HepG2 (cell line): ENCODE data around the gene NDUFB3. TPM values are rescaled to one million over a fixed set of nuclear protein-coding genes. Genes with fewer than 3 reads are reported as not detected.

ENCODE experiments used
- FIP1L1 ChIP-seq: fragments of 200-400 bp; formaldehyde crosslinking; IDR thresholded peaks from 2 replicates; pipeline ENCODE4 v1.6.1; 2018; ENCODE audit warnings: low read depth, mild to moderate bottlenecking, low read length, moderate library complexity, borderline replicate concordance; ENCODE audit not compliant: insufficient read depth
- FOSL1 ChIP-seq: sonication (generic); formaldehyde crosslinking; IDR thresholded peaks from 2 replicates; pipeline ENCODE4 v1.9.0; 2021; ENCODE audit warnings: missing genetic modification reagents, borderline replicate concordance
- HNRNPUL1 ChIP-seq: fragments of 200-400 bp; formaldehyde crosslinking; IDR thresholded peaks from 2 replicates; pipeline ENCODE4 v1.6.1; 2017; ENCODE audit warnings: low read depth, mild to moderate bottlenecking, low read length, moderate library complexity
- SMARCC2 ChIP-seq: fragments of 450-650 bp; IDR thresholded peaks from 2 replicates; pipeline ENCODE4 v1.6.1; 2017; ENCODE audit warnings: antibody characterized with exemption, mild to moderate bottlenecking
- SNRNP70 ChIP-seq: fragments of 200-400 bp; formaldehyde crosslinking; IDR thresholded peaks from 2 replicates; pipeline ENCODE4 v1.6.1; 2017; ENCODE audit warnings: mild to moderate bottlenecking, low read depth, low read length, moderate library complexity
- SOX6 ChIP-seq, 2 experiments: fragments of 450-650 bp in 1 of 2; sonication (generic) in 1 of 2; formaldehyde crosslinking in 1 of 2; IDR thresholded peaks; 2 replicates each; pipeline versions ENCODE4 v1.4.0 to v1.6.1; 2017 to 2020; ENCODE audit warnings: antibody characterized with exemption in 1 of 2, mild to moderate bottlenecking in 1 of 2, missing genetic modification reagents in 1 of 2
- SP2 ChIP-seq: sonication (generic); formaldehyde crosslinking; IDR thresholded peaks from 2 replicates; pipeline ENCODE4 v1.5.1; 2020; ENCODE audit warnings: mild to moderate bottlenecking, missing genetic modification reagents
- TBP ChIP-seq: sonication (generic); formaldehyde crosslinking; IDR thresholded peaks from 2 replicates; pipeline ENCODE4 v1.5.0; 2020; ENCODE audit warnings: missing genetic modification reagents
- ZNF446 ChIP-seq: sonication (generic); formaldehyde crosslinking; IDR thresholded peaks from 2 replicates; pipeline ENCODE4 v1.5.0; 2020; ENCODE audit warnings: mild to moderate bottlenecking, missing genetic modification reagents
- ZNF564 ChIP-seq: sonication (generic); formaldehyde crosslinking; IDR thresholded peaks from 2 replicates; pipeline ENCODE4 v1.8.1; 2023; ENCODE audit warnings: mild to moderate bottlenecking, missing genetic modification reagents
- ZNF777 ChIP-seq: sonication (generic); formaldehyde crosslinking; IDR thresholded peaks from 2 replicates; pipeline ENCODE4 v1.4.0; 2020; ENCODE audit warnings: missing genetic modification reagents
- polyA plus RNA-seq, 8 experiments: library from polyadenylated mRNA; depleted of rRNA in 3 of 8; stranded (reverse) in 7 of 8; unstranded in 1 of 8; fragments of >200 nt; fragmentation: Illumina TruSeq in 4 of 8; extraction: Trizol in 4 of 8; gene quantifications; 2 replicates each; pipeline versions ENCODE4 v1.2.1 to v1.2.3, GENCODE V29; 2011 to 2016; ENCODE audit warnings: low read depth in 4 of 8, missing spikeins in 1 of 8, mixed read lengths in 1 of 8; ENCODE audit not compliant: insufficient read depth in 1 of 8
- total RNA-seq, 5 experiments: library from RNA; depleted of rRNA; stranded (reverse); fragments of >200 nt; fragmentation: Illumina TruSeq; extraction: Trizol; gene quantifications; 2 replicates each; pipeline ENCODE4 v1.2.3, GENCODE V29; 2016; ENCODE audit warnings: low read depth in 1 of 5
- TF ChIP-seq, protein P1 (sequence below): sonication (generic); formaldehyde crosslinking; IDR thresholded peaks from 2 replicates; pipeline ENCODE4 v1.5.0; 2020; ENCODE audit warnings: mild to moderate bottlenecking, missing genetic modification reagents, borderline replicate concordance
- TF ChIP-seq, protein P2 (sequence below): sonication (generic); formaldehyde crosslinking; IDR thresholded peaks from 2 replicates; pipeline ENCODE4 v1.4.0; 2020; ENCODE audit warnings: missing genetic modification reagents, borderline replicate concordance
- TF ChIP-seq, protein P3 (sequence below): IDR thresholded peaks from 2 replicates; pipeline ENCODE4 v1.6.1; 2016

The NDUFB3 gene
- total and polyA plus RNA-seq, 2 of the 13 experiments (the other 11 are each of a cell fraction or from before 2014, with no cell fraction given) = 50.7 to 159 TPM

DNA sequence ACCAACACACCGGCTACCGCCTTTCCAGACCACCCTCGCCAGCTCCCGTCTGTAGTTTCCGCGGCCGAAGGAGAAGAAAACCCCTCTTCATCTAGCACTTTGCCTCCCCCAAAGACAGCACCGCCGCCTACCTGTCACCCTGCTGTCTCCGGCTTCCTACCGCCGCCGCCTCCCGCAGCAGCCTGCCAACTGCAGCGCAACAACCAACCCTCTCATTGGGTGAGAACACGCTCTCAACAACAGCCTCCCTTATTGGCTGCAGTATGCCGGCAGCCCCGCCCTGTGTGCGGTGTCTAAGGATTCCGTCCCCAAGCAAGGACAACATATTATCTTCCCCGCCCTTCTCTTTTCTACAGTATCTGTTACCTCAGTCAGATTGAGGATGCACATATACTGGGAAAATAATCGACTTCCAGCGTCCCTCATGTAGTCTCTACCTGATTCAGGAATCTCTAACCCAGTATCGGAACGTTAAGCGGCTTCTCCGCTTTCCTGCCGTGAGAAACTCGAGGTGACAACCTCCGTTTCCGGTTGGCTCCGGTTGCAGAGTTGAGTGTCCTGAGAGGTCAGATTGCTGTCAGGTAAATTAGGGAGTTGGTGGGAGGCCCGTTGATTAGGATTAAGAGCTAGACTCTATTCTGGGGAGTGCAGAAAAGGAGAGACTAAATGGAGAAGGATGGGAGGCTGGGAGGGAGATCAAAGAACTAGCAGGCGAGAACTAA is at the start of gene NDUFB3, which contains the start of gene HYCC2 (continued):
- TF ChIP-seq, protein P1, sequence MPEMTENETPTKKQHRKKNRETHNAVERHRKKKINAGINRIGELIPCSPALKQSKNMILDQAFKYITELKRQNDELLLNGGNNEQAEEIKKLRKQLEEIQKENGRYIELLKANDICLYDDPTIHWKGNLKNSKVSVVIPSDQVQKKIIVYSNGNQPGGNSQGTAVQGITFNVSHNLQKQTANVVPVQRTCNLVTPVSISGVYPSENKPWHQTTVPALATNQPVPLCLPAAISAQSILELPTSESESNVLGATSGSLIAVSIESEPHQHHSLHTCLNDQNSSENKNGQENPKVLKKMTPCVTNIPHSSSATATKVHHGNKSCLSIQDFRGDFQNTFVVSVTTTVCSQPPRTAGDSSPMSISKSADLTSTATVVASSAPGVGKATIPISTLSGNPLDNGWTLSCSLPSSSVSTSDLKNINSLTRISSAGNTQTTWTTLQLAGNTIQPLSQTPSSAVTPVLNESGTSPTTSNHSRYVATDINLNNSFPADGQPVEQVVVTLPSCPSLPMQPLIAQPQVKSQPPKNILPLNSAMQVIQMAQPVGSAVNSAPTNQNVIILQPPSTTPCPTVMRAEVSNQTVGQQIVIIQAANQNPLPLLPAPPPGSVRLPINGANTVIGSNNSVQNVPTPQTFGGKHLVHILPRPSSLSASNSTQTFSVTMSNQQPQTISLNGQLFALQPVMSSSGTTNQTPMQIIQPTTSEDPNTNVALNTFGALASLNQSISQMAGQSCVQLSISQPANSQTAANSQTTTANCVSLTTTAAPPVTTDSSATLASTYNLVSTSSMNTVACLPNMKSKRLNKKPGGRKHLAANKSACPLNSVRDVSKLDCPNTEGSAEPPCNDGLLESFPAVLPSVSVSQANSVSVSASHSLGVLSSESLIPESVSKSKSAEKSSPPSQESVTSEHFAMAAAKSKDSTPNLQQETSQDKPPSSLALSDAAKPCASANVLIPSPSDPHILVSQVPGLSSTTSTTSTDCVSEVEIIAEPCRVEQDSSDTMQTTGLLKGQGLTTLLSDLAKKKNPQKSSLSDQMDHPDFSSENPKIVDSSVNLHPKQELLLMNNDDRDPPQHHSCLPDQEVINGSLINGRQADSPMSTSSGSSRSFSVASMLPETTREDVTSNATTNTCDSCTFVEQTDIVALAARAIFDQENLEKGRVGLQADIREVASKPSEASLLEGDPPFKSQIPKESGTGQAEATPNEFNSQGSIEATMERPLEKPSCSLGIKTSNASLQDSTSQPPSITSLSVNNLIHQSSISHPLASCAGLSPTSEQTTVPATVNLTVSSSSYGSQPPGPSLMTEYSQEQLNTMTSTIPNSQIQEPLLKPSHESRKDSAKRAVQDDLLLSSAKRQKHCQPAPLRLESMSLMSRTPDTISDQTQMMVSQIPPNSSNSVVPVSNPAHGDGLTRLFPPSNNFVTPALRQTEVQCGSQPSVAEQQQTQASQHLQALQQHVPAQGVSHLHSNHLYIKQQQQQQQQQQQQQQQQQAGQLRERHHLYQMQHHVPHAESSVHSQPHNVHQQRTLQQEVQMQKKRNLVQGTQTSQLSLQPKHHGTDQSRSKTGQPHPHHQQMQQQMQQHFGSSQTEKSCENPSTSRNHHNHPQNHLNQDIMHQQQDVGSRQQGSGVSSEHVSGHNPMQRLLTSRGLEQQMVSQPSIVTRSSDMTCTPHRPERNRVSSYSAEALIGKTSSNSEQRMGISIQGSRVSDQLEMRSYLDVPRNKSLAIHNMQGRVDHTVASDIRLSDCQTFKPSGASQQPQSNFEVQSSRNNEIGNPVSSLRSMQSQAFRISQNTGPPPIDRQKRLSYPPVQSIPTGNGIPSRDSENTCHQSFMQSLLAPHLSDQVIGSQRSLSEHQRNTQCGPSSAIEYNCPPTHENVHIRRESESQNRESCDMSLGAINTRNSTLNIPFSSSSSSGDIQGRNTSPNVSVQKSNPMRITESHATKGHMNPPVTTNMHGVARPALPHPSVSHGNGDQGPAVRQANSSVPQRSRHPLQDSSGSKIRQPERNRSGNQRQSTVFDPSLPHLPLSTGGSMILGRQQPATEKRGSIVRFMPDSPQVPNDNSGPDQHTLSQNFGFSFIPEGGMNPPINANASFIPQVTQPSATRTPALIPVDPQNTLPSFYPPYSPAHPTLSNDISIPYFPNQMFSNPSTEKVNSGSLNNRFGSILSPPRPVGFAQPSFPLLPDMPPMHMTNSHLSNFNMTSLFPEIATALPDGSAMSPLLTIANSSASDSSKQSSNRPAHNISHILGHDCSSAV (CRISPR knock-in tag) = 0 out of 2 replicates have a peak, but pooled peaks have one; percentile 4
- TF ChIP-seq SOX6 (IDR thresholded peaks at IDR 0.05) = no peak
- TF ChIP-seq SOX6 (CRISPR knock-in tag; IDR thresholded peaks at IDR 0.05) = peak; percentile 83; the same call in 1 of the 2 replicates
- no peak for TF ChIP-seq FOSL1
- TF ChIP-seq, protein P2, sequence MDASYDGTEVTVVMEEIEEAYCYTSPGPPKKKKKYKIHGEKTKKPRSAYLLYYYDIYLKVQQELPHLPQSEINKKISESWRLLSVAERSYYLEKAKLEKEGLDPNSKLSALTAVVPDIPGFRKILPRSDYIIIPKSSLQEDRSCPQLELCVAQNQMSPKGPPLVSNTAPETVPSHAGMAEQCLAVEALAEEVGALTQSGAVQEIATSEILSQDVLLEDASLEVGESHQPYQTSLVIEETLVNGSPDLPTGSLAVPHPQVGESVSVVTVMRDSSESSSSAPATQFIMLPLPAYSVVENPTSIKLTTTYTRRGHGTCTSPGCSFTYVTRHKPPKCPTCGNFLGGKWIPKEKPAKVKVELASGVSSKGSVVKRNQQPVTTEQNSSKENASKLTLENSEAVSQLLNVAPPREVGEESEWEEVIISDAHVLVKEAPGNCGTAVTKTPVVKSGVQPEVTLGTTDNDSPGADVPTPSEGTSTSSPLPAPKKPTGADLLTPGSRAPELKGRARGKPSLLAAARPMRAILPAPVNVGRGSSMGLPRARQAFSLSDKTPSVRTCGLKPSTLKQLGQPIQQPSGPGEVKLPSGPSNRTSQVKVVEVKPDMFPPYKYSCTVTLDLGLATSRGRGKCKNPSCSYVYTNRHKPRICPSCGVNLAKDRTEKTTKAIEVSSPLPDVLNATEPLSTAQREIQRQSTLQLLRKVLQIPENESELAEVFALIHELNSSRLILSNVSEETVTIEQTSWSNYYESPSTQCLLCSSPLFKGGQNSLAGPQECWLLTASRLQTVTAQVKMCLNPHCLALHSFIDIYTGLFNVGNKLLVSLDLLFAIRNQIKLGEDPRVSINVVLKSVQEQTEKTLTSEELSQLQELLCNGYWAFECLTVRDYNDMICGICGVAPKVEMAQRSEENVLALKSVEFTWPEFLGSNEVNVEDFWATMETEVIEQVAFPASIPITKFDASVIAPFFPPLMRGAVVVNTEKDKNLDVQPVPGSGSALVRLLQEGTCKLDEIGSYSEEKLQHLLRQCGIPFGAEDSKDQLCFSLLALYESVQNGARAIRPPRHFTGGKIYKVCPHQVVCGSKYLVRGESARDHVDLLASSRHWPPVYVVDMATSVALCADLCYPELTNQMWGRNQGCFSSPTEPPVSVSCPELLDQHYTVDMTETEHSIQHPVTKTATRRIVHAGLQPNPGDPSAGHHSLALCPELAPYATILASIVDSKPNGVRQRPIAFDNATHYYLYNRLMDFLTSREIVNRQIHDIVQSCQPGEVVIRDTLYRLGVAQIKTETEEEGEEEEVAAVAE = peak; percentile 100
- no peak for TF ChIP-seq TBP (CRISPR knock-in tag)
- TF ChIP-seq SP2 (CRISPR knock-in tag) = peak; percentile 82
- TF ChIP-seq FIP1L1 = 0 out of 2 replicates have a peak, but pooled peaks have one; percentile 28
- no peak for TF ChIP-seq SMARCC2
- TF ChIP-seq, protein P3, sequence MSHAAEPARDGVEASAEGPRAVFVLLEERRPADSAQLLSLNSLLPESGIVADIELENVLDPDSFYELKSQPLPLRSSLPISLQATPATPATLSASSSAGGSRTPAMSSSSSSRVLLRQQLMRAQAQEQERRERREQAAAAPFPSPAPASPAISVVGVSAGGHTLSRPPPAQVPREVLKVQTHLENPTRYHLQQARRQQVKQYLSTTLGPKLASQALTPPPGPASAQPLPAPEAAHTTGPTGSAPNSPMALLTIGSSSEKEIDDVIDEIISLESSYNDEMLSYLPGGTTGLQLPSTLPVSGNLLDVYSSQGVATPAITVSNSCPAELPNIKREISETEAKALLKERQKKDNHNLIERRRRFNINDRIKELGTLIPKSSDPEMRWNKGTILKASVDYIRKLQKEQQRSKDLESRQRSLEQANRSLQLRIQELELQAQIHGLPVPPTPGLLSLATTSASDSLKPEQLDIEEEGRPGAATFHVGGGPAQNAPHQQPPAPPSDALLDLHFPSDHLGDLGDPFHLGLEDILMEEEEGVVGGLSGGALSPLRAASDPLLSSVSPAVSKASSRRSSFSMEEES (CRISPR knock-in tag) = peak; percentile 57; the same call in 1 of the 2 replicates
- no peak for TF ChIP-seq HNRNPUL1
- 0 out of 2 replicates have a peak, but pooled peaks have one; percentile 12 for TF ChIP-seq ZNF564 (CRISPR knock-in tag)
- 0 out of 2 replicates have a peak, but pooled peaks have one; percentile 7 for TF ChIP-seq ZNF777 (CRISPR knock-in tag)
- no peak for TF ChIP-seq SNRNP70
- TF ChIP-seq ZNF446 = no peak
